Ectodermal cell (in vitro differentiated cells): ENCODE results near the gene BCAR1.
"Not testable (repeated sequence)": the region's sequence is repeated elsewhere in the genome, so short reads cannot be mapped to it uniquely, and the experiment has no call there.

Source experiments
- H3K27ac ChIP-seq: 2 replicates; pipeline ENCODE4 v1.7.0; 2013; ENCODE audit warnings: mild to moderate bottlenecking, low read depth, low read length; ENCODE audit not compliant: insufficient read depth, poor library complexity, severe bottlenecking
- H3K27me3 ChIP-seq: 2 replicates; pipeline ENCODE4 v1.7.0; 2013; ENCODE audit warnings: mild to moderate bottlenecking, low read length; ENCODE audit not compliant: insufficient read depth, control insufficient read depth, poor library complexity, severe bottlenecking
- H3K36me3 ChIP-seq: one replicate; pipeline ENCODE4 v1.7.0; 2013; ENCODE audit warnings: low read length; ENCODE audit not compliant: control insufficient read depth, insufficient read depth
- H3K4me1 ChIP-seq: one replicate; pipeline ENCODE4 v1.7.0; 2013; ENCODE audit warnings: low read length; ENCODE audit not compliant: control insufficient read depth, insufficient read depth
- H3K4me3 ChIP-seq: 2 replicates; pipeline ENCODE4 v1.7.0; 2013; ENCODE audit warnings: low read depth, low read length, control low read depth; ENCODE audit not compliant: insufficient read depth
- H3K9me3 ChIP-seq: 2 replicates; pipeline ENCODE4 v1.7.0; 2013; ENCODE audit warnings: mild to moderate bottlenecking, low read length, moderate library complexity; ENCODE audit not compliant: control insufficient read depth
- WGBS, 2 experiments: methylation state at CpG; one replicate each; pipeline ENCODE4 v1.1.7; 2013; ENCODE audit warnings: missing lambda C conversion rate in 2 of 2; 5-methylcytosine and 5-hydroxymethylcytosine counted together

The BCAR1 gene

DNA sequence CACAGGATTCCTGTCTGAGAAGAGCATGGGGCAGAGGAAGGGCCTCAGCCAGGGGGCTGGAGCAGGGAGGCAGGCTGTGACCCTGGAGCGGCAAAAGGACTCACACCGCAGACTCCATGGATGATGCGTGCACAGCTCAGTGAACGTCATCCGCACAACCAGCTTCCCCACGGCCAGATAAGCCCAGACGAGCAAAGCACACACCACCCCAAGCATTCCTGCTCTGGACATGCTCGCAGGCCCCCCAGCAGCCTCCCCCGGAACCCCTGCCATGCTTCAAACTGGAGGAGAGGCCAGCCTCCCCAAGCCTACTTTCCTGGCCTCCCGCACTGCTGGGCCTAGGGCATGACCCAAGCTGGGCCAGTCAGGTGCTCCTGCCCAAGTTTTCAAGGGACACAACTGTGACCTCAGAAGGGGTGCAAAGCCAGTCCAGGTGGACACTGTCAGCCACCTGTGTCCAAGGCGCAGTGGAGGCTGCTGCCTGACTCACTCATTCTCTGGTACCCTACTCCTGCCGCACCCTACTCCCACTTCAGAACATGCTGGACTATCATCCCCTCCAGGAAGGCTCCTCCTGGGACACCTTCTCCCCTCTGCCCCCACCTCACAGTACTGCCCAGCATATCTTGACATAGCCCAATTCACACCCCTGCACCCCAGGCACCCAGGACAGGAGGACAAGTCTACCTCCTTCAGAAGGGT lies 4.8 kb downstream of the BCAR1 start:
- 92 to 93% methylated on average over 12 of the region's 12 CpGs for WGBS, 2 experiments
- Histone ChIP-seq H3K27me3 (peaks cover 8% of the 10 kb centered on the region), H3K4me1 (peaks cover 45% of the 10 kb centered on the region), H3K27ac (peak overlapping the region; percentile 19), H3K4me3 (no peak overlapping the region), H3K9me3 (no peaks in the 10 kb centered on the region), H3K36me3 (peaks cover 10% of the 10 kb centered on the region)

DNA sequence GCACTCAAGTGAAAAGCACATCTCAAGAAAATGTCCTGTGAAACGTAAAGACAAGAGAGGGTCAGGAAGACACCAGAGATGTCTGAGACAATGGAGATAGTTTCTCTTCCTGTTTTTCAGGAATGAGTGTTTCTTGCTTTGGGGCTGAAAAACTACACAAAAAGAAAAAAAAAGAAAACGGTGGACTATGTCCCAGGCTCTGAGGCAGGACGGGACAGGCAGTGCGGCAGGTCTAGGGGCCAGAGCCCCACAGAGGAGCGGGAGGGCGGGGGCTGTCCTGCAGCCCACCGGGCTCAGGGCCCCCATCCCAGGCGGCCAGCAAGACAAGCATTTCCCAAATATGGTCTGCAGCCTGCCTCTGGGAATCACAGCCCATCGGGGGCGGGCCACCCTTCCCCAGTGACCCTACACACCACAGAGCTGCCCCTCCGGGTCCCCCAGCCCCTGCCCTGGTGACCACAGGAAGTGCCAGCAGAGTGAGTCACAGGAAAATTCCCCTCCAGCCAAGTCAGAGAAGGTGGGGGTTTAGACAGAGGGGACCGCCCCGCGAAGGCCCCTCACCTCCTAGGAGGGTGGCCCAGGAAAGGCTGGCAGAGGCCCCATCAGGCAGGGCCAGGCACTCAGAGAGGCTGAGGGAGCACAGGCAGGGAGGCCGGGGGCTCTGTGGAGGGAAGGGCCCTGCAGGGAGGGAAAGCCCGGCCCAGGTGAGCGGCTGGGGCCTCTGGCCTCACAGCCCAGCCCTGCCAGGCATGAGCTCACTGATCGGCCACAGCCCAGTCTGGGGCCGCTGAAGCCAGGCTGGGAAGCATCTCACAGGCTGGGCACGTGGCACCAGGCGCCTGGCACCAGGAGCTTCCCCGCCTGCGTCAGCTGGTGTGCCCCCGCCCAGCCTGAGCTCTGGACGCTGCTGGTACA lies 6.3 kb downstream of the BCAR1 start:
- peaks cover 40% of the 10 kb centered on the region for H3K4me1 ChIP-seq
- peaks cover 2% of the 10 kb centered on the region for H3K27me3 ChIP-seq
- H3K4me3 ChIP-seq: no peak overlapping the region
- no peaks in the 10 kb centered on the region for H3K9me3 ChIP-seq
- peak overlapping the region; percentile 84 for H3K27ac ChIP-seq
- 44 to 54% methylated on average over 25 of the region's 25 CpGs for WGBS, 2 experiments
- H3K36me3 ChIP-seq: peaks cover 14% of the 10 kb centered on the region

DNA sequence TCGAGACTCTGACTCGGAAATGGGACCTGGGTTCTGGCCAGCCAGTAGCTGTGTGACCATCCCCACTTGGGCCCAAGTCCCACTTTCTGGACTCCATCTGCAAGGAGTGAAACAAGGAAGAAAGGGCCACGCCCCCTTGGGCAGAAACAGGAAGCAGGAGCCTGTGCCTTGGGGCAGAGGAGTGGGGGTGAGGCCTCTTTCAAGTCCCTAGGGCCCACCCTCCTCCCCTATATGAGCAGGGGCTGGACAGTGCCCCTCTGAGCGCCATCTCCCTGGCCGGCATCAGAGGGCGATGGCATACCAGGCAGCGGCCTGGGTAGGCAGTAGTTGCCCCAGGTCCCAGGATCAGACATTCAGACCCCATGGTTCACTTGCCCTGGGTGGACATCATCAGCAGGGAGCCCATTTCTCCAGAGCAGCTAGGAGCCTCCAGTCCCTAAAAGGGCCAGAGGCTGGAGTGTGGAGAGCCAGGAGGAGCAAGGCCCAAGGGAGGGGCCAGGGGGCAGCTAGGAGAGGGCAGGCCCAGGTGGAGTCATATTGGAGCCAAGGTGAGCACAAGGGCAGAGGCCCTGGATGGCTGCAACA lies 7.1 kb downstream of the BCAR1 start:
- Histone ChIP-seq H3K4me3 (no peak overlapping the region), H3K27ac (peak overlapping the region; percentile 84), H3K36me3 (peaks cover 14% of the 10 kb centered on the region), H3K9me3 (no peaks in the 10 kb centered on the region), H3K4me1 (peaks cover 36% of the 10 kb centered on the region), H3K27me3 (no peaks in the 10 kb centered on the region)
- WGBS, 2 experiments: 95% methylated on average over 7 of the region's 7 CpGs

- Histone ChIP-seq H3K4me3 (no peak overlapping the region), H3K9me3 (no peaks in the 10 kb centered on the region), H3K4me1 (peaks cover 39% of the 10 kb centered on the region), H3K36me3 (peaks cover 14% of the 10 kb centered on the region), H3K27me3 (no peaks in the 10 kb centered on the region), H3K27ac (no peak overlapping the region)
- WGBS, 2 experiments: 89 to 91% methylated on average over 20 of the region's 20 CpGs
Observed at GRCh38 chr16:75243667-75244224, 7.7 kb downstream of the BCAR1 start.

DNA sequence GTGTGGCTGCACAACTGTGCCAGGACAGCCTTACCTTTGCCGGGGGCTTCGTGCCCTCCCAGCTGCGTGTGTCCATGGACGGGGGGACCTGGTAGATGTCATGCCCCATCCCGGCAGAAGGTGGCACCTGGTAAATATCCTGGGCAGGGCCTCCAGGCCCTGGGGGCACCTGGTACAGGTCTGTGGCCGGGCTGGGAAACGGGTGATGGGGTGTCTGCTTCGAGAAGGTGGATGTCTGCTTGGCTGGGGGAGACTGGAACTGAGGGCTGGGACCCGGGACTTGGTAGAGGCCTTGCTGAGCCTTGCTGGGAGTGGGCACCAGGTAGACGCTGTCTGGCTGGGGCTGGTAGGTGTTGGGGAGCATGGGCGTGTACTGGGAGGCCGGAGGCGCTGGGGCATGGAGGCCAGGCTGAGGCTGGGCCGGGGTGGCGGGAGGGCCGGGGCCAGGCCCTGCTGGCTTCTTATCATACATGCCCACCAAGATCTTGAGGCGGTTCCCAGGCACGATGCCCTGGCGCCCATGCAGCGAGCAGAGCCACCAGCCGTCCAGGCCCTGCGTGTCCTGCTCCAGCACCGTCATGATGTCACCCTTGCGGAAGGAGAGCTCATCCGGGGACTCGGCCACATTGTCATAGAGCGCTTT lies 8.9 kb downstream of the BCAR1 start:
- H3K4me1 ChIP-seq: peaks cover 42% of the 10 kb centered on the region
- not testable (repeated sequence) for H3K4me3 ChIP-seq, H3K27ac ChIP-seq, H3K27me3 ChIP-seq, H3K9me3 ChIP-seq
- H3K36me3 ChIP-seq: peaks cover 14% of the 10 kb centered on the region
- WGBS, 2 experiments: 97% methylated on average over 27 of the region's 27 CpGs

DNA sequence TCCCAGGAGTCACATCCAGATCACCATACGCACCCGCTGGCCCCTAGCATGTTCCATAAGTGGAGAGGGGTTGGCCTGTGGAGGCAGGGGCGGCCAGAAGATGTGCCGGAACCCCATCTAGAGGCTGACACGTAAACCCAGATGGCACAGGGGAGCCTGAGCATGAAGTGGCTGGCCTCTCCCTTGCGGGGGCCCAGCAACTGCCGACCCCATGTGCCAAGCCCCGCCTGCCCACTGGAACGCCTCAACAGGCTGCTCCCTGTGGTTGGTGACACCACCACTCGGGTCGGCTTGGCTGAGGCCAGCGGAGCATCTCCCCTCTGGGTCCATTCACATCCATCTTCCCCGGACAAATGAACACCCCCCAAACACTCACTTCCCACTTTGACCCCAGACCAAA lies 9.5 kb downstream of the BCAR1 start:
- WGBS, 2 experiments: 96 to 97% methylated on average over 13 of the region's 13 CpGs
- no peak overlapping the region for H3K27ac ChIP-seq
- H3K4me1 ChIP-seq: peaks cover 39% of the 10 kb centered on the region
- H3K4me3 ChIP-seq: no peak overlapping the region
- peaks cover 14% of the 10 kb centered on the region for H3K36me3 ChIP-seq
- no peaks in the 10 kb centered on the region for H3K9me3 ChIP-seq
- no peaks in the 10 kb centered on the region for H3K27me3 ChIP-seq

DNA sequence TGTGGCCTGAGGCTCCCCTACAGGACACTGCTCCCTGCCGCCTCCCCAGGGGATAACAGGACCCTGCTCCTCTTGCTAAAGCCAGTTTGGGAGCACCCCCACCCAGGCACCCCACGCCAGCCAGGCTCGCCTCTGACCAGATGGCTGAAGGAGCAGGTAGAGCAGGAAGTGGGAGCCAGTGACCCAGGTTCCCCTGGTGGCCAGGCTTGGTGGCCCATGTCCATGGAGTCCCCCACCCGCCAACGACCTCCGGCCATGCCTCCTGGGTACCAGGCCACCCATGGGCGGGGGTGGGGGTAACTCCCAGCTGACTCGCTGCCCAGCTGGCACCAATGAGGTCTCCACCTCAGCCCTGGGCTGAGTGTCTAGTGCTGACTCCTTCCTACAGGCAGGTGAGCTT lies 10.0 kb downstream of the BCAR1 start:
- Histone ChIP-seq H3K9me3 (no peaks in the 10 kb centered on the region), H3K27me3 (no peaks in the 10 kb centered on the region), H3K36me3 (peaks cover 14% of the 10 kb centered on the region), H3K27ac (no peak overlapping the region), H3K4me1 (peaks cover 33% of the 10 kb centered on the region), H3K4me3 (no peak overlapping the region)
- WGBS, 2 experiments: 82 to 85% methylated on average over 8 of the region's 8 CpGs

DNA sequence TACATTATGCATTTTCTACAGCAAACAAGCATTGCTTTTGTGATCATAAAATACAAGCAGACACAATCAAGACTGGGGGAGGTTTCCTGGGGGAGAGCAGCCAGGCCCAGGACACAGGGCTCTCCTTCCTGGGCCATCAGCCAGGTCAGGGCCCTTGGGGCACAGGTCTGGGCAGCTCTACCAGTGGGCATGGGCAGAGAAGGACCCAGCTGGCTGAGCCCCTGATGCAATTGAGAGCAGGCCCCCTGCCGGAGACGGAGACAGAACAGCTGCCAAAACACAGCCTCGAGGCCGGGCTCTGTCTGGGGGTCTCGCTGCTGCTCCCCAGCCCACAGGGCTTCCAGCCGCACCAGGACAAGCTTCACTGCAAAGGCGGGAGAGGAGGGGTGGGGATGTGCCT lies 10.8 kb downstream of the BCAR1 start:
- H3K4me1 ChIP-seq: peaks cover 32% of the 10 kb centered on the region
- H3K4me3 ChIP-seq, H3K27ac ChIP-seq, H3K9me3 ChIP-seq, H3K27me3 ChIP-seq: not testable (repeated sequence)
- 92 to 94% methylated on average over 7 of the region's 7 CpGs for WGBS, 2 experiments
- peaks cover 14% of the 10 kb centered on the region for H3K36me3 ChIP-seq

DNA sequence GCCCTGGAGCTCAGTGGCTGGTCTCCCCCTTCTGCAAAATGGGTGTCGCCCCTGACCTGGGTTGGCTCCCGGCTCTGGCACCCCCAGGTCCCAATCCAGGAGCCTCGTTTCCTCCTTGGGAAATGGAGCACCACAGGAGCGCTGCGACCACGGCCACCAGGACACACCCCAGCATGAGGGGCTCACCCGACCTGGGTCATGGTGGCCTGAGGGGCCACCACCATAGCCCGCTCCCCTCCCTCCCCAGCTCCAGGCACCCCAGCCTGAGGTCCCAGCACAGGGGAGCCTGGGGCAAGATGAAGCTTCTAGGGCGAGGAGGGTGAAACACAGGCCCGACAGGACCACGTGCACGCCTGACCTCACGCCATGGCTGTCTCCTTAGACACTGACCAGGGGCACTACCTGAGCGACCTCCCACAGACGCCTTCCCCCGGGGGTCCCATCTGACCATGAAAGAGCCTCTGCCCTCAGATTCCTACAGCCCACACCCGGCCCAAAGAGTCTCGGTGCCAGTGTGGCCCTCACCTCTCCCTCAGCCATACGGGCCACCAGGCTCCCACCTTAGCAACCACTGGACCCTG lies 11.8 kb downstream of the BCAR1 start:
- no peaks in the 10 kb centered on the region for H3K9me3 ChIP-seq
- no peak overlapping the region for H3K4me3 ChIP-seq
- 94 to 95% methylated on average over 19 of the region's 19 CpGs for WGBS, 2 experiments
- H3K27ac ChIP-seq: no peak overlapping the region
- H3K36me3 ChIP-seq: peaks cover 14% of the 10 kb centered on the region
- no peaks in the 10 kb centered on the region for H3K27me3 ChIP-seq
- peaks cover 22% of the 10 kb centered on the region for H3K4me1 ChIP-seq
